HepG2 (cell line): ENCODE measurements around the gene PCGF3.

Experiments
- AFF4 ChIP-seq: sonication (generic); formaldehyde crosslinking; IDR thresholded peaks from 2 replicates; pipeline ENCODE4 v1.4.0; 2020; ENCODE audit warnings: missing genetic modification reagents
- FOXJ3 ChIP-seq: sonication (generic); formaldehyde crosslinking; IDR thresholded peaks from 2 replicates; pipeline ENCODE4 v1.4.0; 2020; ENCODE audit warnings: missing genetic modification reagents, mild to moderate bottlenecking, borderline replicate concordance

- TF ChIP-seq AFF4 (CRISPR knock-in tag), result no peak
- no peak for TF ChIP-seq FOXJ3 (CRISPR knock-in tag)
Observed at GRCh38 chr4:747546-748170, 42.0 kb downstream of the PCGF3 start.
